Endothelial cell of umbilical vein (primary cell): Measurements from ENCODE around the gene MC5R. TPM values are rescaled to one million over a fixed set of nuclear protein-coding genes. Genes with fewer than 3 reads are reported as not detected.

Experiments
- BruUV-seq: library from RNA; stranded (reverse); fragments of 400-500 nt; replicated peaks from 2 replicates; lab custom pipeline; 2021; lab: Mats Ljungman, UMichigan
- CTCF ChIA-PET: fragments of 300-600, 350-600 bp; sonication (Branson Sonifier 250); formaldehyde crosslinking; loops from one replicate; lab custom pipeline; 2021; ENCODE audit warnings: antibody characterized with exemption, inconsistent platforms; lab: Charles Lee
- POLR2A ChIA-PET: fragments of 300-600, 350-600 bp; sonication (Branson Sonifier 250); formaldehyde crosslinking; loops from one replicate; lab custom pipeline; 2021; ENCODE audit warnings: antibody characterized with exemption, inconsistent platforms; lab: Charles Lee
- DNase-seq: peaks from one replicate; pipeline ENCODE4 v3.0.0-alpha.2; 2011; ENCODE audit warnings: low read depth, low spot score
- FAIRE-seq: peaks from 2 replicates; lab custom pipeline; 2011; peaks lifted over from hg19 to GRCh38; lab: Jason Lieb, UNC
- H2AFZ ChIP-seq: 2 replicates; pipeline ENCODE4 v1.6.0; 2012; ENCODE audit warnings: low read depth, low read length, control low read depth, inconsistent platforms
- H3K27ac ChIP-seq: 2 replicates; pipeline ENCODE4 v1.5.1; 2011; ENCODE audit warnings: low read depth, mild to moderate bottlenecking, control low read depth, low read length, moderate library complexity; ENCODE audit not compliant: insufficient read depth
- H3K27me3 ChIP-seq, 2 experiments: 2 replicates each; pipeline versions ENCODE4 v1.6.0 to v1.6.1; 2011; ENCODE audit warnings: low read length in 2 of 2, mixed read lengths in 1 of 2; ENCODE audit not compliant: control insufficient read depth in 2 of 2, insufficient read depth in 2 of 2
- H3K36me3 ChIP-seq, 2 experiments: 2 replicates in 1 of 2; 3 replicates in 1 of 2; pipeline ENCODE4 v1.5.1; 2011; ENCODE audit warnings: low read length in 2 of 2, mild to moderate bottlenecking in 1 of 2, moderate library complexity in 1 of 2; ENCODE audit not compliant: control insufficient read depth in 2 of 2, insufficient read depth in 2 of 2; ENCODE audit errors: extremely low read depth in 1 of 2
- H3K4me1 ChIP-seq: 3 replicates; pipeline ENCODE4 v1.5.1; 2011; ENCODE audit warnings: mild to moderate bottlenecking, low read length; ENCODE audit not compliant: control insufficient read depth, insufficient read depth; ENCODE audit errors: extremely low read depth
- H3K4me2 ChIP-seq: 2 replicates; pipeline ENCODE4 v1.6.1; 2011; ENCODE audit warnings: low read length, control low read depth, mixed read lengths; ENCODE audit not compliant: insufficient read depth
- H3K4me3 ChIP-seq, 3 experiments: fragments of 200-600 bp in 1 of 3; sonication (generic), shearing (Covaris generic) in 1 of 3; replicated peaks in 1 of 3; 2 replicates each; pipeline ENCODE4 v1.5.1; 2011 to 2016; ENCODE audit warnings: control low read depth in 3 of 3, low read length in 3 of 3, mild to moderate bottlenecking in 2 of 3, inconsistent platforms in 1 of 3, low read depth in 1 of 3, moderate library complexity in 1 of 3; ENCODE audit not compliant: insufficient read depth in 1 of 3
- H3K79me2 ChIP-seq: 2 replicates; pipeline ENCODE4 v1.6.0; 2012; ENCODE audit warnings: low read length, inconsistent platforms; ENCODE audit not compliant: control insufficient read depth, insufficient read depth
- H3K9ac ChIP-seq: replicated peaks from 2 replicates; pipeline ENCODE3; 2011; ENCODE audit warnings: low read length, control low read depth; ENCODE audit not compliant: insufficient read depth; ENCODE audit errors: extremely low read depth
- H3K9me1 ChIP-seq: replicated peaks from 3 replicates; pipeline ENCODE4 v1.6.0; 2011; ENCODE audit warnings: mild to moderate bottlenecking, low read length; ENCODE audit not compliant: control insufficient read depth, insufficient read depth; ENCODE audit errors: extremely low read depth
- H3K9me3 ChIP-seq: replicated peaks from 2 replicates; pipeline ENCODE4 v1.5.1; 2012; ENCODE audit warnings: low read length, inconsistent platforms; ENCODE audit not compliant: control insufficient read depth, insufficient read depth
- H4K20me1 ChIP-seq: replicated peaks from 2 replicates; pipeline ENCODE3; 2011; ENCODE audit warnings: mild to moderate bottlenecking, low read length; ENCODE audit not compliant: control insufficient read depth, insufficient read depth; ENCODE audit errors: extremely low read depth
- CTCF ChIP-seq, 2 donors: IDR thresholded peaks; 1 replicate in 1 of 2; 2 replicates in 1 of 2; pipeline ENCODE4 v1.5.1; 2011; ENCODE audit warnings: low read length in 2 of 2, mild to moderate bottlenecking in 2 of 2, moderate library complexity in 2 of 2, control low read depth in 1 of 2, inconsistent platforms in 1 of 2, low read depth in 1 of 2; ENCODE audit not compliant: insufficient read depth in 1 of 2; ENCODE audit errors: extremely low read depth in 1 of 2
- EZH2 ChIP-seq: IDR thresholded peaks from 2 replicates; pipeline ENCODE4 v1.6.1; 2012; ENCODE audit warnings: borderline replicate concordance, low read depth, mild to moderate bottlenecking, moderate library complexity, low read length, inconsistent platforms; ENCODE audit not compliant: severe bottlenecking
- FOS ChIP-seq: IDR thresholded peaks from 2 replicates; pipeline ENCODE4 v1.6.1; 2011; ENCODE audit warnings: mild to moderate bottlenecking, low read length, moderate library complexity, borderline replicate concordance; ENCODE audit not compliant: insufficient read depth
- GATA2 ChIP-seq: IDR thresholded peaks from 2 replicates; pipeline ENCODE4 v1.7.0; 2011; ENCODE audit warnings: low read depth, mild to moderate bottlenecking, moderate library complexity, mixed read lengths, low read length; ENCODE audit not compliant: insufficient read length, insufficient read depth
- JUN ChIP-seq: IDR thresholded peaks from 2 replicates; pipeline ENCODE4 v1.6.1; 2011; ENCODE audit warnings: borderline replicate concordance, low read depth; ENCODE audit not compliant: insufficient read length, insufficient read depth
- MYC ChIP-seq: IDR thresholded peaks from one replicate; pipeline ENCODE4 v1.6.1; 2011; ENCODE audit warnings: mild to moderate bottlenecking, low read depth, low read length
- POLR2A ChIP-seq: IDR thresholded peaks from 2 replicates; pipeline ENCODE4 v1.6.1; 2012; ENCODE audit warnings: low read depth, mild to moderate bottlenecking, control low read depth, low read length
- POLR2AphosphoS5 ChIP-seq: IDR thresholded peaks from 2 replicates; pipeline ENCODE4 v1.6.1; 2012; ENCODE audit warnings: low read depth, mild to moderate bottlenecking, control low read depth, low read length, moderate library complexity; ENCODE audit not compliant: insufficient read depth
- dilution Hi-C: fragments of 300-500 bp; cut with MboI; formaldehyde crosslinking; loops from one replicate; pipeline ENCODE4 v1.15.0; 2019; ENCODE audit warnings: low sequenced_read_pairs; ENCODE audit not compliant: extremely low pct_ligation_motif_present
- intact Hi-C: fragments of 100-400 bp; cut with micrococcal nuclease; formaldehyde crosslinking; loops from one replicate; pipeline ENCODE4 v1.10.0; 2022
- polyA plus RNA-seq, 4 experiments: library from polyadenylated mRNA; depleted of rRNA in 3 of 4; stranded (reverse) in 3 of 4; unstranded in 1 of 4; fragments of >200 nt; gene quantifications; 2 replicates each; pipeline versions ENCODE4 v1.2.1 to v1.2.3, GENCODE V29; 2011 to 2012; ENCODE audit warnings: missing spikeins in 1 of 4
- total RNA-seq: library from RNA; stranded (reverse); gene quantifications from 2 replicates; pipeline ENCODE4 v1.2.3, GENCODE V29; 2021
- TF ChIP-seq, protein P1 (sequence below): IDR thresholded peaks from 2 replicates; pipeline ENCODE4 v1.6.1; 2011; ENCODE audit not compliant: insufficient read depth, insufficient read length

Gene MC5R
- total and polyA plus RNA-seq, 2 donors (not counting 3 experiments of a cell fraction or from before 2014, with no cell fraction given) = not detected

DNA sequence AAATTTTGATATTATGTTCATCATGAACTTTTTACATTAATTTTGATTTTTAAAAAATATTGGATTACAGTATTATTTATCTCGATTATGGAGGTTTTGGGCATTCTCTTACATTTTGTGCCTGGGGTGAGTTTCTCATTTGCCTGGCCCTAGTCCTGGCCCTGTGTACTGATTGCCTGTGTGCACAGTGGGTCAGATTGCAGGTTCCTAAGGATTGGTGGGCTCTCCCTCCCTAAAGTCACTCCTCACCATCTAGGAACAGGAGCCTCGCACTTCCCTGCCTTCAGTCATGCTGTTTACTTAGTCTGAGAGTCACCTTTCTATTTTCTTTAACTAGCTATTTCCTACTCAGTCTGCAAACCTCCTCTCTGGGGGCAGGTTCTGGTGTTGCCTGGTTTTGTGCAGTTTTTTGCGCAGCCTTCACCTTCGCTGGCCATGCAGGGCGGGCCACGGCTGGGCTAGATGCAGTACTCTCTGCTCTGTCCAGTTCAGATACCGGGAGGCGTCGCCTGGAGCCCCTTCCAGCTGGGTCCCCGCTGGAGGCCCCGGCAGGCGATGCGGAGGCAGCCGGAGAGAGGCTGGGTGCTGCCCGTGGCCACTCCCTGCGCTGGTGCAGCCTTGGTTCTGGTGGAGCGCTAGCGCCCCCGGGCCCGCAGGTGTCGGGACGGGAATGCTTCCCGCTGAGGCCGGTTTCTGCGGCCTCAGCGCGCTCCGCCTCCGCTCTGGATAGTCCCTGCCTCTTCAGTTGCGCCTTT is 23.3 kb upstream of the MC5R start:
- ChIA-PET POLR2A (no interaction called here), CTCF (interaction anchor here (0.9 to 1.7 kb wide), 5 partner anchors 12 to 585 kb away, joined by 3 to 7 read pairs (median 4); no protein-coding TSS in a partner anchor)
- peak overlapping the region in 1 of 3 experiments; percentile 37 for H3K4me3 ChIP-seq
- peak overlapping the region; percentile 71 for H3K4me2 ChIP-seq
- H3K9ac ChIP-seq = no peak overlapping the region
- peaks cover 3 to 10% of the 10 kb centered on the region in 2 experiments for H3K27me3 ChIP-seq
- BruUV-seq = no TSS peak
- peak overlapping the region; percentile 49 for H2AFZ ChIP-seq
- H3K9me3 ChIP-seq = no peaks in the 10 kb centered on the region
- TF ChIP-seq GATA2 (no peak), POLR2AphosphoS5 (peak; percentile 30), MYC (no peak), POLR2A (no peak), FOS (peak; percentile 17), EZH2 (peak; percentile 42), JUN (no peak), CTCF (IDR thresholded peaks at IDR 0.05; ENCODE audit: extremely low read depth in 1 of 2, insufficient read depth in 1 of 2, low read depth in 1 of 2, low read length in 2 of 2) (peak; percentile 57 to 78)
- TF ChIP-seq, protein P1, sequence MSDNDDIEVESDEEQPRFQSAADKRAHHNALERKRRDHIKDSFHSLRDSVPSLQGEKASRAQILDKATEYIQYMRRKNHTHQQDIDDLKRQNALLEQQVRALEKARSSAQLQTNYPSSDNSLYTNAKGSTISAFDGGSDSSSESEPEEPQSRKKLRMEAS = no peak
- H3K79me2 ChIP-seq = no peaks in the 10 kb centered on the region
- peaks cover 24% of the 10 kb centered on the region for H3K4me1 ChIP-seq
- no peaks in the 10 kb centered on the region for H4K20me1 ChIP-seq
- peak; percentile 61 for DNase-seq
- intact Hi-C loops = loop anchor here (1.0 to 10.0 kb wide), 4 partner anchors 242 to 583 kb away; partner anchors contain the start of gene LDLRAD4
- no peaks in the 10 kb centered on the region for H3K36me3 ChIP-seq
- dilution Hi-C loops = no loop called here
- FAIRE-seq = peak; percentile 72
- no peaks in the 10 kb centered on the region for H3K9me1 ChIP-seq
- H3K27ac ChIP-seq = no peak overlapping the region
